ENCODE results near the gene SALL3.

Gene SALL3

DNA sequence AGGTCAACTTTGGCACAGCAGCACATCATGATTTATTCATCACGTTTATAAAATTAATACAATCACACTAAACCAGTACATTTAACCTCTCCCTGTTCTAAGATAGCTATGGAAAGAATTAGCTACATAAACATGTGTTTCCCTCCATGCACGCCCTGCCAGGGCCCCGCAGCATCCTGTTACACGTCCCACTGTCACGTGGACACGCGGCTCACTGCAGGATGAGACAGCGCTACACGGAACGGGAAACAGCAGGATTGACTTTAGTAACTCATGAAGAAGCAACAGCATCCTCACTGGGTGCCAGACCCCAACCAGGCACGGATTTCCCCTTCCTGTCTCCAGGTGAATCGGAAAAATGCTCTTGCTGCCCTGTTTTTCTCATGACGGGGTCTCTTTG lies 30.9 kb upstream of the SALL3 start:
- TF ChIP-seq, protein P1, sequence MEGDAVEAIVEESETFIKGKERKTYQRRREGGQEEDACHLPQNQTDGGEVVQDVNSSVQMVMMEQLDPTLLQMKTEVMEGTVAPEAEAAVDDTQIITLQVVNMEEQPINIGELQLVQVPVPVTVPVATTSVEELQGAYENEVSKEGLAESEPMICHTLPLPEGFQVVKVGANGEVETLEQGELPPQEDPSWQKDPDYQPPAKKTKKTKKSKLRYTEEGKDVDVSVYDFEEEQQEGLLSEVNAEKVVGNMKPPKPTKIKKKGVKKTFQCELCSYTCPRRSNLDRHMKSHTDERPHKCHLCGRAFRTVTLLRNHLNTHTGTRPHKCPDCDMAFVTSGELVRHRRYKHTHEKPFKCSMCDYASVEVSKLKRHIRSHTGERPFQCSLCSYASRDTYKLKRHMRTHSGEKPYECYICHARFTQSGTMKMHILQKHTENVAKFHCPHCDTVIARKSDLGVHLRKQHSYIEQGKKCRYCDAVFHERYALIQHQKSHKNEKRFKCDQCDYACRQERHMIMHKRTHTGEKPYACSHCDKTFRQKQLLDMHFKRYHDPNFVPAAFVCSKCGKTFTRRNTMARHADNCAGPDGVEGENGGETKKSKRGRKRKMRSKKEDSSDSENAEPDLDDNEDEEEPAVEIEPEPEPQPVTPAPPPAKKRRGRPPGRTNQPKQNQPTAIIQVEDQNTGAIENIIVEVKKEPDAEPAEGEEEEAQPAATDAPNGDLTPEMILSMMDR (IDR thresholded peaks at IDR 0.05; ENCODE audit: borderline replicate concordance, insufficient read depth, low read depth, low read length): no peak
- H3K4me3 ChIP-seq (ENCODE audit: low read depth, low read length): no peak overlapping the region

DNA sequence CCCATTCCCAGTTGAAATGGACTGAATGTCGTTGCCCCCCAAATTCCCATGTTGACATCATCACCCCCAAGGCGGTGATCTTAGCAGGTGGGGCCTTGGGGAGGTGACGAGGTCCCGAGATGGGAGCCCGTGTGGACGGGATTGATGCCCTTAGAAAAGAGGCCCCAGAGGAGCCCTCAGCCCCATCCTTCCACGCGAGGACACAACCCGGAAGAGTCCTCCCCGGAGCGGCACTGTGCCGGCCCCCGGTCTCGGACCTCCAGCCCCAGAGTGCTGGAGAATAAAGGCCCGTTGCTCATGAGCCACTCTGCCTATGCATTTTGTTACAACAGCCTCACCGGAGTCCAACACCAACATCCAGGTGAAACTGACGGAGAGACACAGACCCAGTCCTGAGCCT lies 30.4 kb upstream of the SALL3 start:
- TF ChIP-seq, protein P1 (IDR thresholded peaks at IDR 0.05; ENCODE audit: borderline replicate concordance, insufficient read depth, low read depth, low read length): no peak
- no peak overlapping the region for H3K4me3 ChIP-seq (ENCODE audit: low read depth, low read length)

DNA sequence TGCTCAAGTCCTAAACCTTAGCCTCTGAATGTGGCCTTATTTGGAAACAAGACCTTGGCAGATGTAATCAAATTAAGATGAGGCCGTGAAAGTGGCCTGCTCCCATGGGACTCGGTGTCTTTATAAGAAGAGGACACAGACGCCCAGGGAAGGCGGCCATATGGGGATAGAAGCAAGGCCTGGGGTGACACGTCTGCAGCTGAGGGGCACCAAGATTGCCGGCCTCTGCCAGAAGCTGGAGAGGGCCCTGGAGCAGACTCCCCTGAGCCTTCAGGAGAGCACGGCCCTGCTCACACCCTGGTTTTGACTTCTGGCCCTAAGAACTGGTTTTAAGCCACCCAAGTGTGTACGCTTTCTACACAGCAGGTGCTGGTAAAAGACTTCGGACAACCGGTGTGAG lies 29.2 kb upstream of the SALL3 start:
- TF ChIP-seq, protein P1 (IDR thresholded peaks at IDR 0.05; ENCODE audit: borderline replicate concordance, insufficient read depth, low read depth, low read length): no peak
- no peak overlapping the region for H3K4me3 ChIP-seq (ENCODE audit: low read depth, low read length)

DNA sequence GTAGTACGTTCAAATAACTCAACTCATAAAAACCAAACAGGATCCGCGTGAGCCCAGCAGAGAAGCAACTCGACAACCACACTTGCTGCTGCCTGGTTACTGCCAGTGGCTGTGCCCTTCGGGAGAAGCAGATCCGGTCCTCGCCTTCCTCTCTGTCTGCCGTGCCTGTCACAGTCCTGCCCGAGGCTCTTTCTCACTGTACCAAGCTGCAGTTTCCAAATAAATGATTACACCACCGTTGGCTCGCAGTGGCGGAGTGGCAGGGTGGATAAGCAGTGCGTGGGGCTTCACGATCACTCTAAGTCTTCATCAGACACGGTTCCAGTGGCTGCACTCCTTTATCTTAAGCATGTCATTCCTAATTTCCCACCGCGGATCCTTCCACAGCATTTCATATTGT lies 26.1 kb upstream of the SALL3 start:
- TF ChIP-seq, protein P1 (IDR thresholded peaks at IDR 0.05; ENCODE audit: borderline replicate concordance, insufficient read depth, low read depth, low read length): no peak
- H3K4me3 ChIP-seq (ENCODE audit: low read depth, low read length): no peak overlapping the region

DNA sequence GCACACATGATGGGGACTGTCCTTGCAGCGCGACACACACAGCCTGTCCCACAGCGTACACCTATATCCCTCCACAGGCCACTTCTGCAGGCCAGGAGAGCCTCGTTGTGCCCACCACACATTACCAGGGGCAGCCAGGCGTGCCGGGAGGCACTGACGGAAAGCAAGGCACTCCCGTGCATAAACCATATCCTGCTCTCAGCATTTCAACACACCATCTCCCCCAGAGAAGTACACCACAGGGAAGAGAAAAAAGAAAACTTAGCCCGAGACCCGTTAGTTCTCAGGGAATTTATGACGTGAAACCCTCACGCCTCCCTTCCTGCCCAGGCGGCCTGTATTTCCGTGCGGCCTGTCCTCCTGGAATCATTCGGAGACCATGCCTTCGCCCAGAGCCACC lies 24.6 kb upstream of the SALL3 start:
- TF ChIP-seq, protein P1 (IDR thresholded peaks at IDR 0.05; ENCODE audit: borderline replicate concordance, insufficient read depth, low read depth, low read length): no peak

DNA sequence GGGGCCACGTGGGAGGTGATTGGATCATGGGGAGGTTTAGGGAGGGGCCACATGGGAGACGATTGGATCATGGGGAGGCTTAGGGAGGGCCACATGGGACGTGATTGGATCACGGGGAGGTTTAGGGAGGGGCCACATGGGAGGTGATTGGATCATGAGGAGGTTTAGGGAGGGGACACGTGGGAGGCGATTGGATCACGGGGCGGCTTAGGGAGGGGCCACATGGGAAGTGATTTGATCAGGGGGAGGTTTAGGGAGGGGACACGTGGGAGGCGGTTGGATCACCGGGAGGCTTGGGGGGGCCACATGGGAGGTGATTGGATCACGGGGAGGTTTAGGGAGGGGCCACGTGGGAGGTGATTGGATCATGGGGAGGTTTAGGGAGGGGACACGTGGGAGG lies 22.5 kb upstream of the SALL3 start:
- TF ChIP-seq, protein P1 (IDR thresholded peaks at IDR 0.05; ENCODE audit: borderline replicate concordance, insufficient read depth, low read depth, low read length): no peak
- H3K4me3 ChIP-seq (ENCODE audit: low read depth, low read length): no peak overlapping the region

More for the DNA sequence above, 24.6 kb upstream of the SALL3 start:
- H3K4me3 ChIP-seq (ENCODE audit: low read depth, low read length): no peak overlapping the region

DNA sequence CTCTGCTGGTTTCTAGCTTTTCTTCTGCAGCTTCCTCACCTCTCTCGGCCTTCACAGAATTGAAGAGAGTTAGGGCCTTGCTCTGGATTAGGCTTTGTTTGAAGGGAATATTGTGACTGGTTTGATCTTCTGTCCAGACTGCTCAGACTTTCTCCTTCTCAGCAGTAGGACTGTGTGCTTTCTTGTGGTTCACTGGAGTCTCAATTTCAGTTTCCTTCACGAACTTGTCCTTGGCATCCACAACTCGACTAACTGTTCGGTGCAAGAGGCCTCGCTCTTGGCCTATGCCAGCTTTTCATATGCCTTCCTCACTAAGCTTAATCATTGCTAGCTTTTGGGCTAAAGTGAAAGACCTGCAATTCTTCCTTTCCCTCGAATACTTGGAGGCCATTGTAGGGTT lies 18.9 kb upstream of the SALL3 start:
- H3K4me3 ChIP-seq (ENCODE audit: low read depth, low read length): no peak overlapping the region
- TF ChIP-seq, protein P1 (IDR thresholded peaks at IDR 0.05; ENCODE audit: borderline replicate concordance, insufficient read depth, low read depth, low read length): no peak
